ENCODE measurements around the gene CRYL1. TPM values are rescaled to one million over a fixed set of nuclear protein-coding genes. Genes with fewer than 3 reads are reported as not detected.

Gene CRYL1
- total RNA-seq, 1 donor from 2014 or later, result 3.6 TPM

GRCh38 chr13:20383058-20383457, 142.6 kb downstream of the CRYL1 start:
- no peak for DNase-seq (ENCODE audit: low spot score)
- H2AFZ ChIP-seq (replicated peaks), result no peak overlapping the region
- H3K4me1 ChIP-seq, result peaks cover 4% of the 10 kb centered on the region
- Mint-ChIP-seq H3K9me3 (no peaks in the 10 kb centered on the region), H3K27ac (no peak overlapping the region), H3K4me1 (peaks cover 3% of the 10 kb centered on the region), H3K27me3 (ENCODE audit: insufficient read depth, low read depth) (peaks cover 4% of the 10 kb centered on the region), H3K36me3 (no peaks in the 10 kb centered on the region), H3K4me3 (no peak overlapping the region)
- no peak for TF ChIP-seq EZH2 (IDR thresholded peaks at IDR 0.05)
- no peak for TF ChIP-seq CTCF (IDR thresholded peaks at IDR 0.05)
- TF ChIP-seq EZH2phosphoT487 (IDR thresholded peaks at IDR 0.05), result no peak
- H3K27ac ChIP-seq, result no peak overlapping the region
- no peak overlapping the region for H3K4me2 ChIP-seq
- H4K20me1 ChIP-seq (ENCODE audit: low read depth), result no peaks in the 10 kb centered on the region
- no peaks in the 10 kb centered on the region for H3F3A ChIP-seq (ENCODE audit: low read depth)
- no peaks in the 10 kb centered on the region for H3K9me3 ChIP-seq (ENCODE audit: low read depth)
- H3K9ac ChIP-seq, result no peak overlapping the region
- no peaks in the 10 kb centered on the region for H3K27me3 ChIP-seq
- no peaks in the 10 kb centered on the region for H3K36me3 ChIP-seq
- no peaks in the 10 kb centered on the region for H3K79me2 ChIP-seq (ENCODE audit: low read depth)
- H3K4me3 ChIP-seq, result no peak overlapping the region

GRCh38 chr13:20381401-20381800, 144.3 kb downstream of the CRYL1 start:
- H3K9me3 ChIP-seq (ENCODE audit: low read depth), result no peaks in the 10 kb centered on the region
- no peaks in the 10 kb centered on the region for H3K36me3 Mint-ChIP-seq
- peaks cover 5% of the 10 kb centered on the region for H3K27me3 Mint-ChIP-seq (ENCODE audit: insufficient read depth, low read depth)
- H4K20me1 ChIP-seq (ENCODE audit: low read depth), result no peaks in the 10 kb centered on the region
- H3K27ac ChIP-seq, result no peak overlapping the region
- peak overlapping the region; percentile 19 for H2AFZ ChIP-seq (replicated peaks)
- no peak for TF ChIP-seq EZH2 (IDR thresholded peaks at IDR 0.05)
- TF ChIP-seq EZH2phosphoT487 (IDR thresholded peaks at IDR 0.05), result no peak
- TF ChIP-seq CTCF (IDR thresholded peaks at IDR 0.05), result no peak
- H3K27me3 ChIP-seq, result no peaks in the 10 kb centered on the region
- no peak overlapping the region for H3K9ac ChIP-seq
- H3K4me2 ChIP-seq, result no peak overlapping the region
- no peak overlapping the region for H3K4me3 ChIP-seq
- H3F3A ChIP-seq (ENCODE audit: low read depth), result no peaks in the 10 kb centered on the region
- H3K4me1 Mint-ChIP-seq, result peaks cover 3% of the 10 kb centered on the region
- H3K4me3 Mint-ChIP-seq, result no peak overlapping the region
- H3K4me1 ChIP-seq, result peaks cover 7% of the 10 kb centered on the region
- DNase-seq (ENCODE audit: low spot score), result no peak
- H3K27ac Mint-ChIP-seq, result no peak overlapping the region
- no peaks in the 10 kb centered on the region for H3K36me3 ChIP-seq
- no peaks in the 10 kb centered on the region for H3K79me2 ChIP-seq (ENCODE audit: low read depth)
- no peaks in the 10 kb centered on the region for H3K9me3 Mint-ChIP-seq

GRCh38 chr13:20378721-20379120, 146.9 kb downstream of the CRYL1 start:
- no peak for DNase-seq (ENCODE audit: low spot score)
- no peak overlapping the region for H3K4me3 ChIP-seq
- no peaks in the 10 kb centered on the region for H3F3A ChIP-seq (ENCODE audit: low read depth)
- no peak for TF ChIP-seq EZH2 (IDR thresholded peaks at IDR 0.05)
- no peak for TF ChIP-seq CTCF (IDR thresholded peaks at IDR 0.05)
- no peak for TF ChIP-seq EZH2phosphoT487 (IDR thresholded peaks at IDR 0.05)
- no peaks in the 10 kb centered on the region for H4K20me1 ChIP-seq (ENCODE audit: low read depth)
- H3K79me2 ChIP-seq (ENCODE audit: low read depth), result no peaks in the 10 kb centered on the region
- H3K36me3 ChIP-seq, result no peaks in the 10 kb centered on the region
- H3K27me3 ChIP-seq, result no peaks in the 10 kb centered on the region
- H3K27ac ChIP-seq, result no peak overlapping the region
- Mint-ChIP-seq H3K4me1 (peaks cover 3% of the 10 kb centered on the region), H3K27ac (no peak overlapping the region), H3K27me3 (ENCODE audit: insufficient read depth, low read depth) (peaks cover 5% of the 10 kb centered on the region), H3K9me3 (no peaks in the 10 kb centered on the region), H3K4me3 (no peak overlapping the region), H3K36me3 (no peaks in the 10 kb centered on the region)
- no peak overlapping the region for H3K4me2 ChIP-seq
- peaks cover 7% of the 10 kb centered on the region for H3K4me1 ChIP-seq
- no peaks in the 10 kb centered on the region for H3K9me3 ChIP-seq (ENCODE audit: low read depth)
- no peak overlapping the region for H3K9ac ChIP-seq
- no peak overlapping the region for H2AFZ ChIP-seq (replicated peaks)

Measured in neural progenitor cell (in vitro differentiated cells).